Stimulated activated CD4-positive, alpha-beta T cell treated with anti-CD3 and anti-CD28 coated beads, Interleukin-12 subunit alpha, Interleukin-12 subunit beta, amount 100 ng/mL, for 4 hours (primary cell): ENCODE data around the gene MPC1.
"Not testable (repeated sequence)": the region's sequence is repeated elsewhere in the genome, so short reads cannot be mapped to it uniquely, and the experiment has no call there.

ENCODE experiments used
- DNase-seq: peaks from one replicate; pipeline ENCODE4 v3.0.0-alpha.2; 2020

MPC1 gene

DNA sequence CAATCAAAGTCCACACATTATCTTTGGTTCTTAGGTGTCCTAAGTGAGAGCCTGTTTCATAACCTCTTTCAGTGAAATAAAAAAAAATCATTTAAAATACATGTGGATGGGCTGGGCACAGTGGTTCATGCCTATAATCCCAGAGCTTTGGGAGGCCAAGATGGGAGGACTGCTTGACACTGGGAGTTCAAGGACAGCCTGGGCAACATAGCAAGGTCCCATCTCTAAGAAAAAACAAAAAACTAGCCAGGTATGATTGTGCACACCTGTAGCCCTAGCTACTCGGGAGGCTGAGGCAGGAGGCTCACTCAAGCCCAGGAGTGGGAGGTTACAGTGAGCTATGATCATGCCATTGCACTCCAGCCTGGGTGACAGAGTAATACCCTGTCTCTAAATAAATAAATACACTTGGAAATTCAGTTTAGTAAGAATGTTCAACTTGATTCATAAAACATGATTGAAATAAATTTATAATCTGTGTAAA lies 3.6 kb downstream of the MPC1 start:
- DNase-seq, result no peak

DNA sequence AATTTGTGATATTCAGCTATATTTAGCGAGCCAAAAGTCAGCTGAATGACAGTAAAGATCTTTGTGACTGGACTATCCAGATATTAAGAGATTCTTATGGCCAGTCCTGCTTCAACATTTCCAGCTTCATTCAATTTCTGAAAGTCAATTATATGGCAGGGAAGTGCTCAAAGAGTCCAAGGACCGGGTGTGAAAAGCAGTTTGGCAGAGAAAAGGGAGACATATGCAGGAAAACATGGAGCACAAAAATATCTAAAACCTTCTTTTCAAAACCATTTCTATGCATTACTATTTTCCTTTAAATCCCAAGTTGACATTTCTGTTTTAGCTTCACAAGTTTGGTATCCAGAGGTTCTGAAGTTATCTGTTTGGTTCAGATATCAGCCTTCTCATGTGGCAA lies 5.0 kb downstream of the MPC1 start:
- no peak for DNase-seq

DNA sequence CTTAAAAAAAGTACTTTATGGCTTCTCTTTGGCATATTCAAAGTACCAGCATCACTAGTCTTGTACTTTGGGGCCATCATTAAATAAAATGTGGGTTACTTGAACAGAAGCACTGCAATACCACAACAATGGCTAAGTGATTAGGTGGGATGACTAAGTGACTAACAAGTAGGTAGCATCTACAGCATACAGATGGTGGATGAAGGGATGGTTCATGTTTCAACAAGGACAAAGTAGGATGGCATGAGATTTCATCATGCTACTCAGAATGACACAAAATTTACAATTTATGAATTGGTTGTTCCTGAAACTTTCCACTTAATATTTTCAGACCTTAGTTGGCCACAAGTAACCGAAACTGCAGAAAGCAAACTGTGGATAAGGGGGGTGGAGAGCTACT lies 7.7 kb downstream of the MPC1 start:
- no peak for DNase-seq

DNA sequence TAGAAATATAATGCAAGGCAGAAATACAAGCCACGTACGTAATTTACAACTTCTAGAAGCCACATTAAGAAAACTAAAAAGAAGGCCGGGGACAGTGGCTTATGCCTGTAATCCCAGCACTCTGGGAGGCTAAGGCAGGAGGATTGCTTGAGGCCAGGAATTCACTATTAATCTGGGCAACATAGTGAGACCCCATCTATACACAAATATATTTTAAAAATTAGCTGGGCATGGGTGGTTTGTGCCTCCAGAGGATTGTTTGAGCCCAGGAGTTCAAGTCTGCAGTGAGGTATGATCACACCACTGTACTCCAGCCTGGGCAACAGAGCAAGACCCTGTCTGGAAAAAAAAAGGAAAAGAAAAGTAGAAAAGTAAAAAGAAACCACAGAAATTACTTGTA lies 12.3 kb downstream of the MPC1 start:
- DNase-seq, result no peak

DNA sequence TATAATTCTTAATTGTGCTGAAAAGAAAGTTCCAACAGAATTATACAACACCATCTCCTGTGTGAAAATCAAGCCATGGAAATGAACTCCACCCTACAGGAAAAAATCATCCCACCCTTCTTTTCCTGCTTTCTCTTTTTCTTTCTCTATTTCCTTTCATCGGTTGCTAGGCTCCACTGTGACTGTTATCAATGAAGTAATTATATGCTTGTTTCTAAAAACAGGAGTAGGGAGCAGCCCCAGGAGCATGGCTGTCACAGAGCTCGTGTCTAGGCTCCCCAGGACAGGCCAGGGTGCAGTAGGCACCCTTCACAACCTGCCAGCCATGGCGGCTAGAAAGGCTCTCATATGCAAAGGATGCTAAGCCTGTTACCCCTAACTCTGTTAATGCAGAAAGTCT lies 13.0 kb downstream of the MPC1 start:
- DNase-seq, result no peak

DNA sequence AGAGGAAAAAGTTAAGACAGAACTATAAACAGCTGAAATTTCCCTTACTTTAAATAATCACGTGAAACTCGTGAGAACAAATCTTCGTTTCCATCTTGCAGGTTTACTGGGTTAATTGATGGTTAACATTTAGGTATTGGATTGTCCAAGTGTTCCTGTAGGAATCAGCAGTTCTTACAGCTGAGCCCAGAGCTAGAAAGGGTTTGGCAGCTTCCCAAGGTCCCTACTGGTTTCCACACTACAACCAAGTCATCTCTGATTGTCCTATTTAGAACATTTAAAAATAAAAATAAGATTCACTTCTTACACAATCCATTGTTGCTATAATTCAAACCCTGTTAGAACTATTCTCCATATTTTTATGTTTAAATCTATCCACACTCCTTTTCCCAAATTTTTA lies 15.8 kb downstream of the MPC1 start:
- DNase-seq, result no peak

DNA sequence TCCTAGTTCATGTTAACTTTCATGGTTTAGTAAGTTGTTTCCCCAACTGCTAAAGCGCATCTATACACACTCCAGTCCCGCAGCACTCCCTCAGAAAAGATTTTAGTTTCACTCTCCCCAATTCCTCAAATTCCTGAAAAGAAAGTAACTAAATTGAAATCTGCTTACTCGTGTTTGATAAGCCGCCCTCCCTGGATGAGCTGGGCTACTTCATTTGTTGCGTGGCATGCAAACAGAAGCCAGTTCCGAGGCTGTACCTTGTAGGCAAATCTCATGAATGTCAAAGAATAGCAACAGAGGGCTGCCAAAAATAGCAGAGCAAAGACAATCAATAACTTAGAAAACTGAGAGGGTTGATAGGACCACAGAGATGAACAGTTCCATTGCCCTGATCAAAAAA lies 16.9 kb downstream of the MPC1 start:
- no peak for DNase-seq

DNA sequence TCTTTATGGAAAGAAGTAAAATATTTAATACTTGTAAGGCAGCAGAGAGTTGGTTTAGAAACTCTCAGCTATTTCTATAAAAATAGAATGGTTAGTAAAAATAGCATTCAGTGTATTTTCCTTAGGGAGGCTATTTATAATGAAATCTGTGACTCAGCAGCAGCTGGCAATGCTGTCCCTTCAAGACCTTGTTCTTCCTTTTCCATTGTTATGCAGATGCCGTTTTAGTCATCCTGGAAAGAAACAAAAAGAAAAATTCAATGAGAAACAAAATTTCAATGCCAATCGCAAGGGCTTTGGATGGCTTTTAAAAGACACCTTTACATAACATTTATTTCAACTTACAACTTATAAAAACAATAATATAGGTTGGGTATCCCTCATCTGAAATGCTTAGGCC lies 17.5 kb downstream of the MPC1 start:
- DNase-seq, result no peak

DNA sequence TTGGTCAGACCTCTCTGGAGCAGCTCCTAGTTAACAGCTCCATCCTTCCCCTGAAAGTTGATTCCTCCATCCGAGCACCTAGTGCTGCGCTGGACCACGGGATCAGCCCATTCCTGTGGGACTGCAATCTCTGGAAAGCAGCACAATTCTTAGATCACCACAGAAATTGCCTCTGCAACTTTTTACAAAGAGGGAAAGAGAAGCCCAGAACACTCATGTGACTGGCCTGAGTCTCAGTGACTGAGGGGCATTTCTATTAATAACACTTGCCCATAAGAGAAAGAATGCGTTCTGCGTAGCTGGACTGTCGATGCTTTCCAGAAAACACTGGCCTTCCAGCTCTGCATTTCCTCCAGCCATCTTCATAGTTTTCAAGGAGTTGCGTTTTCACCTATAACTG lies 18.3 kb downstream of the MPC1 start:
- DNase-seq, result no peak

DNA sequence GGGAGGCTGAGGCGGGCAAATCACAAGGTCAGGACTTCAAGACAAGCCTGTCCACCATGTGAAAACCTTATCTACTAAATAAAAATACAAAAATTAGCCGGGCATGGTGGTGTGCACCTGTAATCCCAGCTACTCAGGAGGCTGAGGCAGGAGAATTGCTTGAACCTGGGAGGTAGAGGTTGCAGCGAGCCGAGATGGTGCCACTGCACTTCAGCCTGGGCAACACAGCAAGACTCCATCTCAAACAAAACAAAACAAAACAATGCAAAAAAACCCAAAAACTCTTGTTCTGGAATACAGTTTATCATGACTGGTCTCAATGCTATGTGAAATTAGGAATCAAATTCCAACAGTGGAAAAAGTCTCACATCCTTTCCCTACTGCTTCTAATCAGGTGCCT lies 20.3 kb downstream of the MPC1 start:
- not testable (repeated sequence) for DNase-seq

DNA sequence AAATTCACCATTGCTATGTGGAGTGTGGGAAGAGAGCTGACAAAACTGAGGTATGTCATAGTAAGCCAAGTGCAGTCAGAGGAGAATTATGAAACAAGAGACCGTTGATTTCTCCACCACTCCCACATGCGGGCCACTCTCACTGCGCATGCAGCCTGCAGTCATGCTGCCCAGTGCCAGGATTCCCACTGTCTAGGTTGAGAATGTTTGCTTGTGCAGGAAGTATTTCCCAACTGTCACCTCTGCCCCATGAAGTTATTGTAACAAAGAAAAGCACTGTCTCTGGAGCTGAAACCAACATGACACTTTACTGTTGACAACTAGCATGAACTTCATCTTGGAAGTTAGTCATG lies 21.7 kb downstream of the MPC1 start:
- no peak for DNase-seq

DNA sequence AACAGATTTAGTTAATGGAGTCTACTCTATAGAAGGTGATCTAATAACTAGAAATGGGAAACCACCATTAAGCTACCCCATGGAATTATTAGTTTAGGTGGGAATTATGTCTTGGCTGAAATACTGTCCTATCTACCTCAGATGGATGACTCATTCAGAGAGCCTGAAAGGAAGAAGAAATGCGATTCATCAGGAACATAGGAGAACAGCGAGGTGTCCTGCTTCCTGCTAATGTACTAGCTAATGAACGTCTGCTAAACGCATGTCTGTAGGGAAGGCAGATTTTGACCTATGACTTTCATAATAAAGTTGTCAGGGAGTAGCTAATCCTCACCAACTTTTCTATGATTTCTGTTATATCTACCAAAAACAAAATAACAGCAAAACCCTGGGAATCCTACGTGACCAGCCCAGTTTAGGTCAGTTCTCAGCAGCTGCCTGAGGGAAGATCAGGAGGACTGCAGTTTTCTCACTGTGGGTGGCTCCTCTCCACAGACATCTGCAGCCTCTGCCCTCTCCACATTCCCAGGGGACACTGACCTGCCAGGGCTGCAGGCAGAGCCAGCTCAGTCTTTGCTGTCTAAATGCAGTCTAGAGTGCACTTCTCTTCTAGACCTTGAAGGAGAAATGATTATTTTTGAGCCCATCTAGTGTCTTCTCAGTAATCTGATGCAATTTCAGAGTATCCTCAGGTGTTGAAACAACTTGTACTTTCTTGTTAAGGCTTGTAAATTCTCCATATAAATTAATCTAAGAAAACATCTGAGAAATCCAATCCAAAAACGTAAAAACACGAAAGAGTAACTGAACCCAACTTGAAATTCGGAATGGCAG lies 22.3 kb downstream of the MPC1 start:
- DNase-seq, result no peak

DNA sequence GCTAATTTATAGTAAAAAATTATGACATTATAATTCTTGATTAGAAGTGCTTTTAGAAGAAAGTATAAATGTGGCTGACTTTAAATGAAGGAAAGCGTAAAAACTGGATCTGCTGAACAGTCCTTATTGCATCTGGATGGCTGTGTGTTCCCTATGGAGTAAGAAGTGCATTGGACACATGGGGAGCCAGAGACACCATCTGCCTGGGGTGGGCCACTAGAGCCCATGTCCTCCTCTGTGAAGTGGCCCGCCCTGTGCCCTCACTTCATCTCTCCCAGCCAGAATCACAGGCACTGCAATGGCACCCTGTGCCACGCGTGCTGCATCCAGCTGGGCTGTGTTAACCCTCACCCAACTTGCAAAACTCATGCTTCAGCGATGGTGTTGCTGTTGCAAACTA lies 27.2 kb downstream of the MPC1 start:
- no peak for DNase-seq

DNA sequence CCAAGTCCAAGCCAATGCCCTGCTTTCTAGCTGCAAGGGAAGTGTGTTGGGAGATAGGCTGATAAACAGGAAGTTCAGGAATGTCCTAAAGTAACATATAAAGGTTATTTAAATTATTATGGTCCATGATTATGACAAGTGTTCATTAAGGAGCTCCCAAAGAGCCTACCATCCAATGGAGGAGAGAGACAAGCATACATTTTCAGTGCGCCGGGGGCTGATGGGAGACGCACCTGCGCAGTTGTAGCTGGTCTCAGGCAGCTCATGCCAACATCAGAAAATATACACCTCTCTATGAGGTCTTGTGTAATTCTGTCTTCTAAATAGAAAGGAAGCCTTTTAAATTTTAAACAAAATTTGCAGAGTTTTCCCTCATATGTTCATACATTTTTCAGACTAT lies 27.8 kb downstream of the MPC1 start:
- DNase-seq, result no peak

DNA sequence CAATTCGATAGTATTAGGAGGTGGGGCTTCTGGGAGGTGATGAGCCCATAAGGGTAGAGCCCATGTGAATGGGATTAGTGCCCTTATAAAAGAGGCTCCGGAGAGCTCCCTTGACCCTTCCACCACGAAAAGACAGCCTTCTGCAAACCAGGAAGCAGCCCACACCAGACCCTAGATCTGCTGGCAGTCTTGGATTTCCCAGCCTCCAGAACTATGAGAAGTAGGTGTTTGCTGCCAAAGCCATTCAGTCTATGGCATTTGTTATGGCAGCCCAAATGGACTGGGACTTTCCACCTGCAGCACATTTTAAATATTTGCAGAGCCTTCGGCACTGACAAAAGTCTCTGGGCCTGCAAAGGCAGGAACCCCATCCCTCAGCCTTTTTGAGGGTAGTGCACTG lies 28.6 kb downstream of the MPC1 start:
- no peak for DNase-seq

DNA sequence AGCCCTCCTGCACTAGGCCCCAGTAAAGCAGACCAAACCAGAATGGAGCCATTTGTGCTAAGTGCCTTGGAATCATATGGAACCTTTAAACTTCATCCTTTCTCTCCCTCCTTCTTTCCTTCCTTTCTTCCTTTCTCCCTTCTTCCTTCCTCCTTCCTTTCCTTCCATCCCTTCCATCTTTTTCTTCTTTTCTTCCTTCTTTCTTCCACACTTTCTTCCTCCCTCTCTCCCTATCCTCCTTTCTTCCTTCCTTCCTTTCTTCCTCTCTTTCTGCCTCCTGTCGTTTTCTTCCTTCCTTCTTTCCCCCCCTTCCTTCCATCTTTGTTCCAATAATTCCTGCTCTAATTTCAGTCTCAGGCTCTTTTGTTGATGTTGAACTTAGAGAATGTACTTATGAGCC lies 29.2 kb downstream of the MPC1 start:
- DNase-seq, result no peak

DNA sequence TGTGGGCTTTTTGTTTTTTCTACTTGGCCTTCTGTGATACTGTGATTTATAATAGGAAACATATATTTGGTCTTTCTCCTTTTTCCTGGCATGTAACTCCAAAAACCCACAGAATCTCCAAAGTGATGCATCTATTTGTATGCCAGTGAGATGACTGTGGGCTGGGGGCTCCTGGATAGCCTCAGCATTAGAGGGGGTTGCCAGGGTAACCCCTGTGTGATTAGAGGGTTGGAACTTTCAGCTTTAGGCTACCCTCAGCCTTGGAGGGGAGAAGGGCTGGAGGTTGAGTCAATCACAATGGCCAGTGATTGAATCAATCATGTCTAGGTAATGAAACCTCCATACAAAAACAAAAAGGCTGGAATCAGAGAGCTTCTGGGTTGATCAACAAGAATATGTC lies 29.8 kb downstream of the MPC1 start:
- no peak for DNase-seq

DNA sequence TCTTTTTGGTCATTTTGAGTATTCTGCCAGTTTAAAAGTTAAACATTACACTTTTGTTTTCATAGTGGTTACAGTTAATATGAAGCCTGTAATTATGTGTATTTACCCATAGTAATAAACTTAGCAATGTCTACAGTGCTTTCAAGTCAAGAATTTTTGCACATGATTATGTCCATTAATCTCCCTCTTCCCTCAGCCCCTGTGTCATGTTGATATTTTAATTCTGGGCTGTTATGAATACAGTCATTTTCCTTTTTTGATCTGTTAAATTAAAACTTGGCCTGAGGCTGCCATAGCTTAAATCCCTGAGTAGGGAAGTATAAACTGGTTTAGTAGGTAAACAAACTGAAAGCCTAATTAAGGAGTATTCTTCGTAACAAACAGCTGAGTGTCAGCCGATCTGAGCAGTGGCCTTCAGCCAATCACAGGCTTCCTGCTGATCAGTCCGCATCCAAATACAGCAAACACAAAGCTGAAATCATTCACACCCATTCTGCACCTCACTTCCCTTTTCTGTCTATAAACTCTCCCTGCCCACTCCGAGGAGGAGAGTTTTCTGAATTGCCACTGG lies 30.9 kb downstream of the MPC1 start:
- no peak for DNase-seq

DNA sequence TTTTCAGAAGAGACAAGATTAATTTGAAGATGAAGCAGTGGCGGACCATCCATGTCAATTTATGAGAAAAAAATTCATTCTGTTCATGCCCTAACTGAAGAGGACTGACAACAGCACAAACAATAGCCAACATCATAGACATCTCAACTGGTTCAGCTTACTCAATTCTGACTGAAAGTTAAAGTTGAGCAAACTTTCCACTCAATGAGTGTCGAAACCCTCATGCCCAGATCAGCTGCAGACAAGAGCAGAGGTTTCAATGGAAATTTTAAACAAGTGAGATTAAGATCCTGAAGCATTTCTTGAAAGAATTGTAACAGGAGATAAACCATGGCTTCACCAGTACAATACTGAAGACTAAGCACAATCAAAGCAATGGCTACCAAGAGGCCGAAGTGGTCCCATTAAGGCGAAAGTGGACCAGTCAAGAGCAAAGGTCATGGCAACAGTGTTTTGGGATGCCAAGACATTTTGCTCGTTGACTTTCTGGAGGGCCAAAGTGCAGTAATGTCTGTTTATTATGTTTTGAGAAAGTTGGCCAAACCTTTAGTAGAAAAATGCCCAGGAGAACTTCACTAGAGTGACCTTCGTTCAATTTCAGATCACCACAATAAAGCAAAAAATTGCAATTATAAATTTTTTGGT lies 34.3 kb downstream of the MPC1 start:
- DNase-seq, result no peak

DNA sequence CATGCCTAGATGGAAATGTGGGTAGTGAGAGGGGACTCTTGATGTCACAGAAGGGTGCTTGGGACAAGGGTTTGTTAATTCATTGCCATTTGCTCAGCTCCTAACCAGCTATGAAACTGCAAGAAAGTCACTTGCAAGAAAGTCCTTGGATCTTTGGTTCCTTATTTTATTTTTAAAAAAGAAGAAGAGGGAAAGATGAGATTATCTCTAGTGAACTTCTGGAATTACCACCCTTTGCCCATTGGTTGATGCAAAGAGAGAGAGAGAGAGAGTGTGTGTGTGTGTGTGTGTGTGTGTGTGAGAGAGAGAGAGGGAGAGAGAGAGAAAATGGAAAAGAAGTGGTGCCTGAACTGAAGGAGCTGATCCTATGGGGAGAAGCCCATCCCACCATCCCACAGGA lies 35.8 kb downstream of the MPC1 start:
- DNase-seq, result no peak

DNA sequence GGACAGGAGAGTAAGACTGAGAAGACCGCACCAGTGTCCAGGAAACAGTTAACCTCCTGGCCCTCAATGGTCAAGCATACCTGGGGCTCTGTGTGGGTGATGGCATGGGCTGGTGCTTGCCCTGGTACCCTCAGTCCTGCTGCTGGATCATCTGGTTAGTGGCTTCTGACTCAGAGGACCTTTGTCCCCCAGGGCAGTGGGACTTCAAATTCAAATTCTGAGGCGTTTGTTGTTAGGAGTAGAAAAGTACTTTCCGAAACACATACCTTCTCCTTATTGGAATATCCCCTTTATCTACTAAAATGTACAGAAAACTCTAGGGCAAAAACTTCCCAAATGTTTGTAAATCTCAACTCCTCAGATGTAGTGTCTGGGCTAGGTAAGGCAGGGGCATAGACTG lies 36.3 kb downstream of the MPC1 start:
- DNase-seq, result no peak

DNA sequence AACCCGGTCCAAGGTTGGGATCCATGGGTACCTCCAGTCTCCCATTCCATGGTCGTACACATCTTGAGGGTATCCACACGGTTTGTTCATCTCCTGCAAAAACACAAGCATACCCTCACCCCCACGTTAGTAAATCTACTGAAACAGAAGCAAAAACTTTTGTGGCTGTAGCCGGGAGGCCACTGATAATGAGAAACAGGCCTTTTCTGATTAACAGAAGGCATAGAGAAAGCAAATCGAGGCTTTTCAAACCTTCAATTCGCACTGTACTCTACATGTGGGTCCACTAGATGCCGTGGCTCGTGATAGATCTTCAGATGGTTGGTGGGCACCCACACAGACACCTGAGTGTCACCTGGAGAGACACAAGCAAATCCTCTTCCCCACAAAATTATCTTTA lies 37.1 kb downstream of the MPC1 start:
- not testable (repeated sequence) for DNase-seq

DNA sequence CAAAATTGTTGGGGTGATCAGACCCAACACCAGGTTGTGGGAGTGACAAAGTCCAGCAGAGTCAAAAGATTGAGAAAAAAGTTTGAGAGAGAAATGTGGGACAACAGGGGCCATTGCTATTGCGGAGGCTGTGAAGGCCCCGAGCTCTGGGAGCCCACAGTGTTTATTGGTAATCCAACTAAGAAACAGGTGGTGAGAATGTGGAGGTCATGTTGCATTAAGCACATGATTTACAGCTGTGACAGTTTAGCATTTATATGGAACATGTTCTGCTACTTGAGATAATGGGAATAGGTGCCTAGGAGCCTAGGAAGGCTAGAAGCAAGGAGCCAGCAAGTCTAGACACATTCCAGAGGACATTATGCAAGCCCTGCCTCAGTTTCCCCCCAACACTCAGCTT lies 37.8 kb downstream of the MPC1 start:
- not testable (repeated sequence) for DNase-seq

DNA sequence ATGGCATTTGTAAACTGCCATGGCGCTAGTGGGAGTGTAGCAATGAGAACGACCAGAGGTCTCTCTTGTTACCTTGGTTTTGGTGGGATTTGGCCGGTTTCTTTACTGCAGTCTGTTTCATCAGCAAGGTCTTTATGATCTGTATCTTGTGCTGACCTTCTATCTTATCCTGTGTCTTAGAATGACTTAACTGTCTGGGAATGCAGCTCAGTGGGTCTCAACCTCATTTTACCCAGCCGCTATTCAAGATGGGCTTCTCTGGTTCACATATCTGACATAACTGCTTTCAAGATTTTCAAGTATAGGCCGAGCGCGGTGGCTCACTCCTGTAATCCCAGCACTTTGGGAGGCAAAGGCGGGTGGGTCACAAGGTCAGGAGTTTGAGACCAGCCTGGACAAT lies 38.5 kb downstream of the MPC1 start:
- DNase-seq, result no peak

DNA sequence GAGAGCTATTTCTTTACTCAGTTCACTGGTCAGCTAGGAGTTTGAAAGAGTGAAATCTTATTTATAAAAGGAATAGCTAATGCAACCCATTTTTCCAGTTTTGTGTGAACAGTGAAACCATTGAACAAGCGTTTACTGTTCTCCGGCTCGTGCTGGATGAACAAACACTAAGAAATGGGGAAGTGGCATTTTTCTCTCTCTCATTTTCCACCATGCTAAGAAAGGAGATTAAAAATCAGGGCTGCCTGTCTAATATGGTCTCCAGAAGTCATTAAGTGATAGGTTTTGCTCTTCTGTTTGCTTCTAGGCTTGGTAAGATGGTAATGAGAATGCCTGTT lies 39.6 kb downstream of the MPC1 start:
- DNase-seq, result no peak
